Panc1 (cell line): ENCODE results near the gene GRPR. TPM values are rescaled to one million over a fixed set of nuclear protein-coding genes. Genes with fewer than 3 reads are reported as not detected.

Source experiments
- ATAC-seq: fragments of 200-7000 bp; cut with Tn5 transposase; 2 replicates; pipeline ENCODE4 v1.9.1; 2020; ENCODE audit warnings: mild to moderate bottlenecking, moderate library complexity
- BruUV-seq: library from RNA; stranded (reverse); fragments of 400-500 nt; replicated peaks from 2 replicates; lab custom pipeline; 2021; lab: Mats Ljungman, UMichigan
- CTCF ChIA-PET: fragments of 300-600 bp; sonication (Branson Sonifier 250); formaldehyde crosslinking; loops from one replicate; lab custom pipeline; 2022; ENCODE audit warnings: antibody characterized with exemption; lab: Charles Lee
- POLR2A ChIA-PET: fragments of 300-600 bp; sonication (Branson Sonifier 250); formaldehyde crosslinking; loops from one replicate; lab custom pipeline; 2022; ENCODE audit warnings: antibody characterized with exemption; lab: Charles Lee
- DNase-seq: peaks from one replicate; pipeline ENCODE4 v3.0.0-alpha.2; 2010; ENCODE audit warnings: low read depth, low spot score
- H3K27ac ChIP-seq: 2 replicates; pipeline ENCODE4 v1.5.1; 2011; ENCODE audit warnings: mild to moderate bottlenecking, low read length, inconsistent platforms
- H3K27me3 ChIP-seq: fragments of 200-500 bp; sonication (Bioruptor generic); 2 replicates; pipeline ENCODE4 v1.6.0; 2014; ENCODE audit warnings: low read length, inconsistent platforms; ENCODE audit not compliant: control insufficient read depth, insufficient read depth
- H3K36me3 ChIP-seq: fragments of 200-500 bp; sonication (Bioruptor generic); 2 replicates; pipeline ENCODE4 v1.5.1; 2014; ENCODE audit warnings: inconsistent platforms, mild to moderate bottlenecking, low read length, moderate library complexity; ENCODE audit not compliant: control insufficient read depth, insufficient read depth
- H3K4me1 ChIP-seq: 2 replicates; pipeline ENCODE4 v1.5.1; 2011; ENCODE audit warnings: inconsistent platforms, mild to moderate bottlenecking, low read length, moderate library complexity; ENCODE audit not compliant: control insufficient read depth, insufficient read depth
- H3K4me3 ChIP-seq, 2 experiments: 2 replicates each; pipeline ENCODE4 v1.5.1; 2011 to 2012; ENCODE audit warnings: low read depth in 2 of 2, low read length in 2 of 2, mild to moderate bottlenecking in 2 of 2, inconsistent platforms in 1 of 2, moderate library complexity in 1 of 2
- H3K9me3 ChIP-seq: fragments of 200-500 bp; sonication (Bioruptor generic); 2 replicates; pipeline ENCODE4 v1.5.1; 2014; ENCODE audit warnings: low read depth, mild to moderate bottlenecking, inconsistent platforms, low read length, moderate library complexity; ENCODE audit not compliant: control insufficient read depth, insufficient read depth
- CTCF ChIP-seq: fragments of 450-650 bp; IDR thresholded peaks from 2 replicates; pipeline ENCODE4 v1.5.1; 2017; ENCODE audit warnings: mild to moderate bottlenecking
- POLR2AphosphoS5 ChIP-seq: IDR thresholded peaks from 2 replicates; pipeline ENCODE4 v1.6.1; 2012; ENCODE audit warnings: mild to moderate bottlenecking, low read depth, low read length, moderate library complexity
- REST ChIP-seq, 2 experiments: IDR thresholded peaks; 2 replicates each; pipeline ENCODE4 v1.6.1; 2011 to 2012; ENCODE audit warnings: low read depth in 2 of 2, control low read depth in 1 of 2, low read length in 1 of 2, mild to moderate bottlenecking in 1 of 2, moderate library complexity in 1 of 2; ENCODE audit not compliant: insufficient read depth in 1 of 2
- SIN3A ChIP-seq: IDR thresholded peaks from 2 replicates; pipeline ENCODE4 v1.6.1; 2012; ENCODE audit warnings: low read depth, mild to moderate bottlenecking, low read length, moderate library complexity, borderline replicate concordance; ENCODE audit not compliant: insufficient read depth
- TCF7L2 ChIP-seq: IDR thresholded peaks from 2 replicates; pipeline ENCODE4 v1.6.1; 2011; ENCODE audit warnings: mild to moderate bottlenecking, low read depth, low read length, inconsistent platforms
- in situ Hi-C: cut with HindIII; loops from 2 replicates; pipeline ENCODE4 v1.10.0; 2016; ENCODE audit warnings: low sequenced_read_pairs, low pct_unique_long_range_greater_than_20kb
- intact Hi-C: fragments of 100-400 bp; cut with micrococcal nuclease; formaldehyde crosslinking; loops from one replicate; pipeline ENCODE4 v1.10.0; 2022; ENCODE audit not compliant: unreplicated experiment
- total RNA-seq: library from RNA; stranded (reverse); gene quantifications from one replicate; pipeline ENCODE4 v1.2.1, GENCODE V29; 2021; ENCODE audit not compliant: unreplicated experiment

GRPR gene
- total RNA-seq, 1 experiment from 2014 or later: not detected

- no peak for DNase-seq
- intact Hi-C loops (no loop called here), in situ Hi-C loops (no loop called here)
- ChIA-PET CTCF (no interaction called here), POLR2A (no interaction called here)
- H3K27ac ChIP-seq: no peak overlapping the region
- H3K27me3 ChIP-seq: no peaks in the 10 kb centered on the region
- no peak for ATAC-seq
- H3K9me3 ChIP-seq: no peaks in the 10 kb centered on the region
- TF ChIP-seq REST (IDR thresholded peaks at IDR 0.05; ENCODE audit: insufficient read depth in 1 of 2, low read depth in 2 of 2, low read length in 1 of 2) (no peak), TCF7L2 (no peak), CTCF (no peak), POLR2AphosphoS5 (no peak), SIN3A (no peak)
- no peaks in the 10 kb centered on the region for H3K36me3 ChIP-seq
- BruUV-seq: no TSS peak
- no peaks in the 10 kb centered on the region for H3K4me1 ChIP-seq
- no peak overlapping the region for H3K4me3 ChIP-seq
Measured at GRCh38 chrX:16155581-16156096, 32.3 kb downstream of the GRPR start.

GRCh38 chrX:16156692-16157331 lies 33.4 kb downstream of the GRPR start:
- TF ChIP-seq REST (IDR thresholded peaks at IDR 0.05; ENCODE audit: insufficient read depth in 1 of 2, low read depth in 2 of 2, low read length in 1 of 2): no peak
- TF ChIP-seq SIN3A: no peak
- TF ChIP-seq CTCF: no peak
- TF ChIP-seq TCF7L2: no peak
- no peak for TF ChIP-seq POLR2AphosphoS5
- no TSS peak for BruUV-seq
- no peaks in the 10 kb centered on the region for H3K27me3 ChIP-seq
- H3K4me3 ChIP-seq: no peak overlapping the region
- ChIA-PET POLR2A (no interaction called here), CTCF (no interaction called here)
- no peaks in the 10 kb centered on the region for H3K4me1 ChIP-seq
- H3K36me3 ChIP-seq: no peaks in the 10 kb centered on the region
- intact Hi-C loops (no loop called here), in situ Hi-C loops (no loop called here)
- DNase-seq (no peak), ATAC-seq (no peak)
- H3K9me3 ChIP-seq: no peaks in the 10 kb centered on the region
- no peak overlapping the region for H3K27ac ChIP-seq
